ENCODE data around the gene LENG9. TPM values are rescaled to one million over a fixed set of nuclear protein-coding genes. Genes with fewer than 3 reads are reported as not detected.

LENG9 gene
- total and polyA plus RNA-seq, 2 of the 13 experiments (the other 11 are each of a cell fraction or from before 2014, with no cell fraction given): 0.75 to 2.9 TPM

DNA sequence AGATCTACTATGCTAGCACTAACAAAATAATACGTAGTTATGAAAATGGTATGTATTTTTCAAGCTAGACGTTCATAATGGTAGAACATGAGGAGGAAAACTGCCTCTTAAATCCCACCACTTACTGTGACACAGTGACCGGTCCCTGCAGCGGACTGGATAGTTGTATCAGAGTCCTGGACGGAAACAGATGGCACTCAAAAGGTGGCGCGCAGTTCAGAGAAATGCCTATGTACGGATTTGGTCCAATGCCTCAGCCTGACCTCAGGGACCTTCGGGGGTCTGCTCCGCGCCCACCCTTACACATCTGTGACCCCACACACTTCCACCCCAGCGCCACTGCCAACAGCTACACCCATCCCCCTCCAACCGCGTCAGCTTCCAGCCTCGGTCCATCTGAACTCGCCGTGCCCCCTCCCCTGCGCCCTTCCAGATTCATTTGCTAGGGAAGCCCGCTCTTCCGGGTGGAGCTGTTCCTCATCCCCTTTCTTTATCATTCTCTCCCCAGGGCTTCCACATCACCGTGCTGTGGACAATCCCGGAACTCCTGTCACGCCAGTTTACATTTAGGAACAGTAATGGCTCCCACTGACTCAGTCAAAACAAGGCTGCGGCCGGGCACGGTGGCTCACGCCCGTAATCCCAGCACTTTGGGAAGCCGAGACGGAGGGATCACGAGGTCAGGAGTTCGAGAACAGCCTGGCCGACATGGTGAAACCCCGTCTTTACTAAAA, 15.4 kb downstream of the LENG9 start (continued):
- TF ChIP-seq, protein P1, sequence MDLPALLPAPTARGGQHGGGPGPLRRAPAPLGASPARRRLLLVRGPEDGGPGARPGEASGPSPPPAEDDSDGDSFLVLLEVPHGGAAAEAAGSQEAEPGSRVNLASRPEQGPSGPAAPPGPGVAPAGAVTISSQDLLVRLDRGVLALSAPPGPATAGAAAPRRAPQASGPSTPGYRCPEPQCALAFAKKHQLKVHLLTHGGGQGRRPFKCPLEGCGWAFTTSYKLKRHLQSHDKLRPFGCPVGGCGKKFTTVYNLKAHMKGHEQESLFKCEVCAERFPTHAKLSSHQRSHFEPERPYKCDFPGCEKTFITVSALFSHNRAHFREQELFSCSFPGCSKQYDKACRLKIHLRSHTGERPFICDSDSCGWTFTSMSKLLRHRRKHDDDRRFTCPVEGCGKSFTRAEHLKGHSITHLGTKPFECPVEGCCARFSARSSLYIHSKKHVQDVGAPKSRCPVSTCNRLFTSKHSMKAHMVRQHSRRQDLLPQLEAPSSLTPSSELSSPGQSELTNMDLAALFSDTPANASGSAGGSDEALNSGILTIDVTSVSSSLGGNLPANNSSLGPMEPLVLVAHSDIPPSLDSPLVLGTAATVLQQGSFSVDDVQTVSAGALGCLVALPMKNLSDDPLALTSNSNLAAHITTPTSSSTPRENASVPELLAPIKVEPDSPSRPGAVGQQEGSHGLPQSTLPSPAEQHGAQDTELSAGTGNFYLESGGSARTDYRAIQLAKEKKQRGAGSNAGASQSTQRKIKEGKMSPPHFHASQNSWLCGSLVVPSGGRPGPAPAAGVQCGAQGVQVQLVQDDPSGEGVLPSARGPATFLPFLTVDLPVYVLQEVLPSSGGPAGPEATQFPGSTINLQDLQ (CRISPR knock-in tag; IDR thresholded peaks at IDR 0.05): peak; percentile 43; the same call in 1 of the 2 replicates
- 0 out of 2 replicates have a peak, but pooled peaks have one; percentile 8 for TF ChIP-seq ZNF607 (CRISPR knock-in tag; IDR thresholded peaks at IDR 0.05; ENCODE audit: borderline replicate concordance)
- TF ChIP-seq ZNF10 (CRISPR knock-in tag; IDR thresholded peaks at IDR 0.05; ENCODE audit: borderline replicate concordance, low read depth): no peak
- TF ChIP-seq, protein P2, sequence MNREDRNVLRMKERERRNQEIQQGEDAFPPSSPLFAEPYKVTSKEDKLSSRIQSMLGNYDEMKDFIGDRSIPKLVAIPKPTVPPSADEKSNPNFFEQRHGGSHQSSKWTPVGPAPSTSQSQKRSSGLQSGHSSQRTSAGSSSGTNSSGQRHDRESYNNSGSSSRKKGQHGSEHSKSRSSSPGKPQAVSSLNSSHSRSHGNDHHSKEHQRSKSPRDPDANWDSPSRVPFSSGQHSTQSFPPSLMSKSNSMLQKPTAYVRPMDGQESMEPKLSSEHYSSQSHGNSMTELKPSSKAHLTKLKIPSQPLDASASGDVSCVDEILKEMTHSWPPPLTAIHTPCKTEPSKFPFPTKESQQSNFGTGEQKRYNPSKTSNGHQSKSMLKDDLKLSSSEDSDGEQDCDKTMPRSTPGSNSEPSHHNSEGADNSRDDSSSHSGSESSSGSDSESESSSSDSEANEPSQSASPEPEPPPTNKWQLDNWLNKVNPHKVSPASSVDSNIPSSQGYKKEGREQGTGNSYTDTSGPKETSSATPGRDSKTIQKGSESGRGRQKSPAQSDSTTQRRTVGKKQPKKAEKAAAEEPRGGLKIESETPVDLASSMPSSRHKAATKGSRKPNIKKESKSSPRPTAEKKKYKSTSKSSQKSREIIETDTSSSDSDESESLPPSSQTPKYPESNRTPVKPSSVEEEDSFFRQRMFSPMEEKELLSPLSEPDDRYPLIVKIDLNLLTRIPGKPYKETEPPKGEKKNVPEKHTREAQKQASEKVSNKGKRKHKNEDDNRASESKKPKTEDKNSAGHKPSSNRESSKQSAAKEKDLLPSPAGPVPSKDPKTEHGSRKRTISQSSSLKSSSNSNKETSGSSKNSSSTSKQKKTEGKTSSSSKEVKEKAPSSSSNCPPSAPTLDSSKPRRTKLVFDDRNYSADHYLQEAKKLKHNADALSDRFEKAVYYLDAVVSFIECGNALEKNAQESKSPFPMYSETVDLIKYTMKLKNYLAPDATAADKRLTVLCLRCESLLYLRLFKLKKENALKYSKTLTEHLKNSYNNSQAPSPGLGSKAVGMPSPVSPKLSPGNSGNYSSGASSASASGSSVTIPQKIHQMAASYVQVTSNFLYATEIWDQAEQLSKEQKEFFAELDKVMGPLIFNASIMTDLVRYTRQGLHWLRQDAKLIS (CRISPR knock-in tag; IDR thresholded peaks at IDR 0.05): no peak
- no peak for TF ChIP-seq MED8 (CRISPR knock-in tag; IDR thresholded peaks at IDR 0.05; ENCODE audit: insufficient replicate concordance)
- TF ChIP-seq, protein P3, sequence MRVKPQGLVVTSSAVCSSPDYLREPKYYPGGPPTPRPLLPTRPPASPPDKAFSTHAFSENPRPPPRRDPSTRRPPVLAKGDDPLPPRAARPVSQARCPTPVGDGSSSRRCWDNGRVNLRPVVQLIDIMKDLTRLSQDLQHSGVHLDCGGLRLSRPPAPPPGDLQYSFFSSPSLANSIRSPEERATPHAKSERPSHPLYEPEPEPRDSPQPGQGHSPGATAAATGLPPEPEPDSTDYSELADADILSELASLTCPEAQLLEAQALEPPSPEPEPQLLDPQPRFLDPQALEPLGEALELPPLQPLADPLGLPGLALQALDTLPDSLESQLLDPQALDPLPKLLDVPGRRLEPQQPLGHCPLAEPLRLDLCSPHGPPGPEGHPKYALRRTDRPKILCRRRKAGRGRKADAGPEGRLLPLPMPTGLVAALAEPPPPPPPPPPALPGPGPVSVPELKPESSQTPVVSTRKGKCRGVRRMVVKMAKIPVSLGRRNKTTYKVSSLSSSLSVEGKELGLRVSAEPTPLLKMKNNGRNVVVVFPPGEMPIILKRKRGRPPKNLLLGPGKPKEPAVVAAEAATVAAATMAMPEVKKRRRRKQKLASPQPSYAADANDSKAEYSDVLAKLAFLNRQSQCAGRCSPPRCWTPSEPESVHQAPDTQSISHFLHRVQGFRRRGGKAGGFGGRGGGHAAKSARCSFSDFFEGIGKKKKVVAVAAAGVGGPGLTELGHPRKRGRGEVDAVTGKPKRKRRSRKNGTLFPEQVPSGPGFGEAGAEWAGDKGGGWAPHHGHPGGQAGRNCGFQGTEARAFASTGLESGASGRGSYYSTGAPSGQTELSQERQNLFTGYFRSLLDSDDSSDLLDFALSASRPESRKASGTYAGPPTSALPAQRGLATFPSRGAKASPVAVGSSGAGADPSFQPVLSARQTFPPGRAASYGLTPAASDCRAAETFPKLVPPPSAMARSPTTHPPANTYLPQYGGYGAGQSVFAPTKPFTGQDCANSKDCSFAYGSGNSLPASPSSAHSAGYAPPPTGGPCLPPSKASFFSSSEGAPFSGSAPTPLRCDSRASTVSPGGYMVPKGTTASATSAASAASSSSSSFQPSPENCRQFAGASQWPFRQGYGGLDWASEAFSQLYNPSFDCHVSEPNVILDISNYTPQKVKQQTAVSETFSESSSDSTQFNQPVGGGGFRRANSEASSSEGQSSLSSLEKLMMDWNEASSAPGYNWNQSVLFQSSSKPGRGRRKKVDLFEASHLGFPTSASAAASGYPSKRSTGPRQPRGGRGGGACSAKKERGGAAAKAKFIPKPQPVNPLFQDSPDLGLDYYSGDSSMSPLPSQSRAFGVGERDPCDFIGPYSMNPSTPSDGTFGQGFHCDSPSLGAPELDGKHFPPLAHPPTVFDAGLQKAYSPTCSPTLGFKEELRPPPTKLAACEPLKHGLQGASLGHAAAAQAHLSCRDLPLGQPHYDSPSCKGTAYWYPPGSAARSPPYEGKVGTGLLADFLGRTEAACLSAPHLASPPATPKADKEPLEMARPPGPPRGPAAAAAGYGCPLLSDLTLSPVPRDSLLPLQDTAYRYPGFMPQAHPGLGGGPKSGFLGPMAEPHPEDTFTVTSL (CRISPR knock-in tag; IDR thresholded peaks at IDR 0.05; ENCODE audit: borderline replicate concordance): peak; percentile 54; the same call in 1 of the 2 replicates
- peak; percentile 47 for TF ChIP-seq IKZF4 (CRISPR knock-in tag; IDR thresholded peaks at IDR 0.05; ENCODE audit: borderline replicate concordance, low read depth, not compliant biosample characterization)
- TF ChIP-seq JUN (CRISPR knock-in tag; IDR thresholded peaks at IDR 0.05): no peak
- no peak for TF ChIP-seq FOXO1 (CRISPR knock-in tag; IDR thresholded peaks at IDR 0.05)

All from HepG2 (cell line).